HG03521 (cell line): Measurements from ENCODE around the gene AMZ1.
"Not testable (repeated sequence)": the region's sequence is repeated elsewhere in the genome, so short reads cannot be mapped to it uniquely, and the experiment has no call there.

ENCODE experiments used
- ATAC-seq: cut with Tn5 transposase; IDR thresholded peaks from one replicate; pipeline ENCODE4 v1.9.1; 2021; ENCODE audit warnings: mild to moderate bottlenecking, moderate library complexity; ENCODE audit not compliant: unreplicated experiment

AMZ1 gene

GRCh38 chr7:2709553-2710285 lies 21.7 kb downstream of the AMZ1 start:
- peak; percentile 82 for ATAC-seq

DNA sequence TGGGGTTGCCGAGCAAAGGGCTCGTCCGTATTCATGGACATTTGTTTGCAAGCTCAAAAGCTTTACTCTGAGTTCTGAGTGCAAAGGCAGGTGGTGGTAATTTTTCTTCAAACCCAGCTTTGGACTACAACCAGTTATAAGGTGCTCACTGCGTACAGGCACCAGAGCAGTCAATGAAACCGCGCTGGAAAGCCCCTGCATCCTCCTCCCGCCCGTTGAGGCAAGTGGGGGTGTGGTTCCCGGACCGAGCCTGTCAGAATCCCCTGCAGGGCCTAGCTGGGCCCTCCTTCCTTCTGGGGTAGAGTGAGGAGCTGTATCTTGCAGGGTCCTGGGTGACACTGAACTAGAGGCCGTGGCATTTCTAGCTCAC lies 22.3 kb downstream of the AMZ1 start:
- ATAC-seq, result peak; percentile 44

DNA sequence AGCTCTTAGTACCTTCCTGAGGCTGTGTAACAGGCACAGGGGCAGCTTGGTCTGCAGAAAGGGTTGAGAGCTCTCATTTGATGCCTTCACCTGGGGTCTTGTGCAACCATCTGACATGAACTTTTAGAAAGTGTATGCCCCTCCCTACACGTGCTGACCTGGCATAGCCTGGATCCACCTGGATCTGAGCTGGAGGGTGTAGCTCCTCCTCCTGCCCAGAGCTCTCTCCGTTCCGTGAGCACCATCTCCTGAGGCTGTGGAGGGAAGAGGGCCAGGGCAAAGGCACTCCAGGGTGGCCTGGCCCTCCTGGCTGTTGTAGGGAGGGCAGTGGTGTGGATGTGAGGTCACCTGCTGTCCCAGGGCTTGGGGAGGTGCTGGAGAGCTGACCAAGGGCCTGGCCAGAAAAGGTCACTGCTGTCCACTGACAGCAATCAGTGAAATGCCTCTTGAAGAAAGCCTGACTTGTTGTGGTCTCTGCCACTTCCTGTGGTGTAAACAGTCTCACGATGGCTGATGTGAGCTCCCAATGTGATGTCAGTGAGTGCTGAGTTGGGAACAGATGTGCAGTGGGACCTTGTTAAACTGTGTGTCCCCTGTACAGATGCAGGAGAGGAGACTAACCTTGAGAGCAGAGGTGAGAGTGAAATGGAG lies 23.0 kb downstream of the AMZ1 start:
- no peak for ATAC-seq

DNA sequence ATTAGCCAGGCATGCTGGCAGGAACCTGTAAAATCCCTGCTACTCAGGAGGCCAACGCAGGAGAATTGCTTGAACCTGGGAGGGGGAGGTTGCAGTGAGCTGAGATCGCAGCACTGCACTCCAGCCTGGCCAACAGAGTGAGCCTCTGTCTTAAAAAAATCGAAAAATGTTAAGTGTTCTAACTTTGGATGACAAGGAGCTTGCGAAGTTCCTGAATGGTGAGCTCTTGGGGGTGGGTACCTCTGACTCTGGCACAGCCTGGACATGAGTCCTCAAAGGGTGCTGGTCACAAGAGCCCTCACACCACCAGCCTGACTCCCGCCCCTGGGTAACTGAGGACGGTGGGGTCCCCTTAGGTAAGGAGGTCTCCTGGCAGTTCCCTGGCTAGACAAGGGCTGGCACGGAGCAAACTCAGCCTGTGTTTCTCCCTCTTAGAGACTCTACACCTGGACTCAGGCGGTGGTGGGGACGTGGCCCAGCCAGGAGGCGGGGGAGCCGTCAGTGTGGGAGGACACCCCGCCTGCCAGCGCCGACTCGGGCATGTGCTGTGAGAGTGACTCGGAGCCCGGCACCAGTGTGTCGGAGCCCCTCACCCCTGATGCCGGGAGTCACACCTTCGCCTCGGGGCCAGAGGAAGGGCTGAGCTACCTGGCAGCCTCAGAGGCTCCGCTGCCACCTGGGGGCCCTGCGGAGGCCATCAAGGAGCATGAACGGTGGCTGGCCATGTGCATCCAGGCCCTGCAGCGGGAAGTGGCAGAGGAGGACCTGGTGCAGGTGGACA lies 24.1 kb downstream of the AMZ1 start:
- ATAC-seq, result no peak

- no peak for ATAC-seq
Observed at GRCh38 chr7:2713370-2713769, 25.4 kb downstream of the AMZ1 start.

DNA sequence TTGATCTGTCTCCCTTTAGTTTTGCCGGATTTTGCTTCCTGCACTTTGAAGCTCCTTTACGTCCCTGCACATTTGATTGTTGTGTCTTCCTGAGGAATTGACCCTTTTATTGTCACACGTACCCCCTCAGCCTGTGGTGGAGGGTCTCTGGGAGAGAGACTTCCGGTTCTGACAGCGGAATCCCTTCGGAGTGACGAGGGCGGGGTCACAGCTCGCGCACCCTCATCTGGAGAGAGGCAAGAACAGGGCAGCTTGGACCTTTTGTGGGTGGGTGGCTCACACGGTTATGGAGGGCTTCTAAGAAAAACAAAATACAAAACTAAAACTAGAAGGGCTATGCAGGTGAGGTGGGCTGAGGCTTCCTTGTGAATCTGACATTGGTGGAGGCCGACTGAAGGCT lies 26.0 kb downstream of the AMZ1 start:
- no peak for ATAC-seq

- ATAC-seq, result no peak
Observed at GRCh38 chr7:2714636-2715035, 26.6 kb downstream of the AMZ1 start.

- ATAC-seq, result no peak
Observed at GRCh38 chr7:2715341-2716231, 27.6 kb downstream of the AMZ1 start.

DNA sequence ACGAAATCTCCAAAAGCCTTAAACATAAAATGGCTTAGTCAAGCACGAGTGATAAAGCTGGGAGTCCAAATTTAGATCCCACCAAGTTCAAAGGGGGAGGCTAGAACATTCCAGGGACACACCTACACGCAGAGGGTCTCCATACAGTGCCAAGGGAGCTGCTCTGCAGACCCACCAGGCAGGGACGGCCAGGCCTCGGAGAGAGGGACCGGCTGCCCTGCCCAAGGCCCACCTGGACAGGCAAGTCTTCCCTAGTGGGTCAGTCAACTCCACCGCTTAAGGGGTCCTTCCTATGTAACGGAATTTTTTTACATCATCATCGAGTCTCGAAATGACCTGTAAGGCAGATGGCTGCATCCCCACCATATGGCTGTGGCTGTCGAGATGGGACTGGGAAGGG lies 28.5 kb downstream of the AMZ1 start:
- no peak for ATAC-seq

- no peak for ATAC-seq
Observed at GRCh38 chr7:2716906-2717292, 28.9 kb downstream of the AMZ1 start.

DNA sequence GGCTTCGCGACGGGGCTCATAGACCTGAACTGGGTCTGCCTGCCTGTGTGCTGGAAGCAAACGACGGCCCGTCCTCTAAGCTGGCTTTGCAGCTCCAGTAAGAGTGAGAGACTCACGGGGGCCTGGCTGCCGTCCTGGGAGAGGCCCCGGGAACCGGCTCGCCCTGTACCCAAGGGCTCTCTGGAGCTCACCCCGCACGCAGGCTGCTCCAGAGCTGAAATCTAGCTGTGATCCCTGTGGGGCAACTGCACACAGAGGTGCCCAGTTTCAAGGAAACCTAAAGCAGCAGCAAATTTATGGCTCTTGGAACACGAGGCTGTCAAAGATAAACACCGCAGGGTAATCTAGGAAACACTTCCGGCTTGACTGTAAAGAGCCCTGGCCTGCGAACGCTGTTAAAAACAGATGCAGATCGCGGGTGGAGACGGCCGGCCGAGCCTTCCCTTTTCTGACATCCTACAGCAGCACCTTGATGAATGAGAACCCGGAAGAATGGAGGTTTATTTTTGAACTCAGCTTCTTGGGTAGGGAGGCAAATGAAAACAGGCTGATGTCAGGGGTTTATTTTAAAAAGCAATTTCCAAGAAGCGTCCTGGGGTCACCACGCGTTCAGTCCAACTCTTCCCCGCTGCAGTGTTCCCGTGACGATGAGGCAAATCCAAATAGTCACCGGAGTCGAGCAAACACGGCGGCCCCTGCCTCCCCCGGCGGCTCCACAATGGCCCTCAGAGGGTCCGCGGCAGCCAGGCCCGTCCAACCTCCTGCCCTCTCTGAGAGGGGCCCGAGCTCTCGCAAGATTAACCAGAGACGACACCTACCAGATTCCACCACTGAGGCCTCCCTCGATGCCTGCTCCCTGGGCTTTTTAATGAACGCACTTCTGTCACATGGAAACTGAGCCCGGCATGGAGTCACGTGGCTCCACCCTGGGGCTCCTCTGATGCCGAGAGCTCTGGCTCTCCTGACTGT lies 29.6 kb downstream of the AMZ1 start:
- ATAC-seq, result no peak

- ATAC-seq, result no peak
Observed at GRCh38 chr7:2718296-2718965, 30.4 kb downstream of the AMZ1 start.

- ATAC-seq, result no peak
Observed at GRCh38 chr7:2719007-2719406, 31.0 kb downstream of the AMZ1 start.

DNA sequence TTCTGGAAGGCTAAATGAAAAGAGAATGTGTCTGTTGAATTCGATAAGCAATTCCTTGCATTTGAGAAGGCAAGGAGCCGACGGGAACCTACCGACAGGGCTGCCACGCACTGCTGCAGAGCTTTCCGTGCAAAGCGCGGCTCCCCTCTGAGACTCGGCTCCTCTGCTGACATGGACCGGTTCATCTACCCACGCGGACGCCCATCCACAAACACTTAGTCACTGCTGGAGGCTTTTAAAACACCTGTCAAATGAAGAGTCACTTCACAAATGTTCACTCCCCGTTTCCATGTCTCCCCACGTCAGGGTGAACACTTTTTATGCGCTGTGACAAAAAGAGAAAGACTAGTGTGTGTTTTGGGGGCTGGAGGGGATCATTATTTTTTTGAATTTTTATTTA lies 32.0 kb downstream of the AMZ1 start:
- no peak for ATAC-seq

DNA sequence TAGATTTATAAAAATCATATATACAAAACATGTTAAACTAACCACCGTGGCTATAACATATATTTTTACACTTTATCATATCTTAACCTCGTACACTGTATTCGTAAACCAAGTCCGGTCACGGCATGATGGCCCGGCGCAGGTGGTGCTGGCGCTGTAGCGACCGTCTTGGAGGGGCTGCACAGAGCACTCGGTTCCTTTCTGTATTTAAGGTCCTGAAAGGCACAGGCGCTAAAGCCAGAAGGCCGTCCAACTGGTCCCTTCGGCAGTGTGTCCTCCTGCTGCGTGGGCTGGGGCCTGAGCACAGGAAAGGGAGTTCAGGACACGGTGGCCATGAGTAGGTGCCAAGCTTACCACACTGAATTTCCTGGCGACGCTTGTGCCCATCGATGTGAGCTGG lies 33.8 kb downstream of the AMZ1 start:
- ATAC-seq, result no peak

GRCh38 chr7:2722591-2722990 lies 34.6 kb downstream of the AMZ1 start:
- ATAC-seq, result no peak

- ATAC-seq, result no peak
Observed at GRCh38 chr7:2723138-2723850, 35.3 kb downstream of the AMZ1 start.

GRCh38 chr7:2724036-2724435 lies 36.0 kb downstream of the AMZ1 start:
- not testable (repeated sequence) for ATAC-seq
